Heart right ventricle (tissue), 16 donors: Measurements from ENCODE around the gene PSMA7. TPM values are rescaled to one million over a fixed set of nuclear protein-coding genes. Genes with fewer than 3 reads are reported as not detected.

ENCODE experiments used
- ATAC-seq, 8 donors: fragments of 200-7000 bp; cut with Tn5 transposase; one replicate each; pipeline ENCODE4 v1.9.1; 2020; ENCODE audit warnings: mild to moderate bottlenecking in 8 of 8, moderate library complexity in 8 of 8, moderate number of reproducible peaks in 1 of 8
- DNase-seq, 2 donors: peaks; one replicate each; pipeline ENCODE4 v3.0.0-alpha.2; 2020
- H3K27ac ChIP-seq, 10 donors: fragments of 200-600 bp; sonication (generic) in 2 of 10; one replicate each; pipeline versions ENCODE4 v1.5.0 to v1.8.0; 2020 to 2022; ENCODE audit warnings: mild to moderate bottlenecking in 3 of 10
- H3K27me3 ChIP-seq, 7 donors: fragments of 200-600 bp; one replicate each; pipeline ENCODE4 v1.8.0; 2021 to 2022; ENCODE audit warnings: mild to moderate bottlenecking in 2 of 7
- H3K36me3 ChIP-seq, 9 donors: fragments of 200-600 bp; sonication (generic) in 1 of 9; one replicate each; pipeline versions ENCODE4 v1.5.0 to v1.8.0; 2020 to 2022; ENCODE audit warnings: mild to moderate bottlenecking in 2 of 9
- H3K4me1 ChIP-seq, 9 donors: fragments of 200-600 bp; sonication (generic) in 1 of 9; one replicate each; pipeline versions ENCODE4 v1.5.0 to v1.8.0; 2020 to 2022; ENCODE audit warnings: mild to moderate bottlenecking in 4 of 9
- H3K4me3 ChIP-seq, 10 donors: fragments of 200-600 bp; sonication (generic) in 2 of 10; one replicate each; pipeline versions ENCODE4 v1.5.0 to v1.8.0; 2020 to 2022; ENCODE audit warnings: mild to moderate bottlenecking in 7 of 10, moderate library complexity in 2 of 10
- H3K9me3 ChIP-seq, 11 donors: fragments of 200-600 bp in 10 of 11; sonication (generic) in 2 of 11; one replicate each; pipeline versions ENCODE4 v1.5.0 to v1.8.0; 2013 to 2022; ENCODE audit warnings: mild to moderate bottlenecking in 2 of 11, control low read depth in 1 of 11, moderate library complexity in 1 of 11
- CTCF ChIP-seq, 9 donors: fragments of 200-600 bp; sonication (generic) in 2 of 9; IDR thresholded peaks; one replicate each; pipeline versions ENCODE4 v1.5.0 to v1.8.0; 2021 to 2022; ENCODE audit warnings: antibody characterized with exemption in 9 of 9, mild to moderate bottlenecking in 5 of 9, moderate library complexity in 1 of 9
- WGBS, 2 donors: extraction: QIAGEN DNeasy Blood & Tissue Kit; methylation state at CpG; one replicate each; pipeline ENCODE4 v1.1.7; 2013; ENCODE audit warnings: inconsistent platforms in 1 of 2; 5-methylcytosine and 5-hydroxymethylcytosine counted together
- intact Hi-C, 10 donors: fragments of 100-400 bp; cut with DNase I; formaldehyde crosslinking; loops; one replicate each; pipeline versions ENCODE4 v1.11.1 to v1.14.2; 2022
- polyA plus RNA-seq, 2 donors: library from polyadenylated mRNA; stranded (reverse); fragments of 200-250 nt; gene quantifications; one replicate each; pipeline ENCODE4 v1.2.3, GENCODE V29; 2013
- total RNA-seq, 10 donors: library from RNA; stranded (reverse); fragmentation: NEBNext Ultra II Directional in 3 of 10; extraction: Animal tissue kit (Norgen Biotek cat#: 25700) in 3 of 10; gene quantifications; one replicate each; pipeline versions ENCODE4 v1.2.1 to v1.2.4, GENCODE V29; 2021 to 2023
- donor health status: Arrhythmogenic right ventricular cardiomyopathy.
- donor health status: ischemic (EF 13 %, LVEDD 7.1; RV severe dilation, severe dysfunction).
- donor health status: healthy with polysubstance abuse.
- donor health status: DM: no; HTN: yes; CAD: no.
- donor health status: DM: no; HTN: no; CAD: no.
- donor health status: ischemic (EF 25% LVEDD 6.9; RV normal size, moderate dysfunction).
- donor health status: ischemic (EF 25% LVEDD 5.7; RV mildly dilated, moderate dysfunction).
- donor health status: healthy.
- donor health status: DM: yes; HTN: yes; CAD: no.
- donor health status: Ischemic cardiomyopathy.
- donor health status: ischemic (EF 35%, LVEDD 5.7; RV mildly dilated, moderate dysfunction).
- donor health status: nonischemic (EF 11% LVEDD 7.7; RV severe dilation, severe dysfunction).
- donor health status: DM: yes; HTN: yes; CAD: no.
- donor health status: PGD.
- donor health status: ischemic (EF 29% LVEDD 5.4; RV normal size, mild dysfunction).
- donor health status: nonischemic (EF 23%, LVEDD 6.1; RV moderate dilation, normal function).

PSMA7 gene
- total and polyA plus RNA-seq, 12 donors: 143 to 567 (median 200) TPM

GRCh38 chr20:62131560-62132320, 11.5 kb downstream of the PSMA7 start:
- no peak for TF ChIP-seq CTCF (IDR thresholded peaks at IDR 0.05)
- no peak for ATAC-seq
- 76 to 83% methylated on average over 25 of the region's 25 CpGs for WGBS, 2 donors
- Histone ChIP-seq H3K27ac (peak overlapping the region; percentile 14 to 87 (median 76)), H3K36me3 (peaks cover 6 to 100% (median 65%) of the 10 kb centered on the region in 9 donors), H3K4me1 (peaks cover 24 to 79% (median 53%) of the 10 kb centered on the region in 9 donors), H3K9me3 (no peaks in the 10 kb centered on the region), H3K4me3 (no peak overlapping the region), H3K27me3 (no peaks in the 10 kb centered on the region)
- intact Hi-C loops: loop anchor here in 1 of 10 donors (5.0 kb wide), 1 partner anchor 104 kb away; no protein-coding TSS in a partner anchor
- DNase-seq: no peak

- WGBS, 2 donors: 80 to 88% methylated on average over 20 of the region's 20 CpGs
- intact Hi-C loops: loop anchor here in 2 of 10 donors (5.0 kb wide), 2 partner anchors 103 to 108 kb away; no protein-coding TSS in a partner anchor
- peaks cover 23 to 77% (median 53%) of the 10 kb centered on the region in 9 donors for H3K4me1 ChIP-seq
- no peaks in the 10 kb centered on the region for H3K27me3 ChIP-seq
- no peak overlapping the region for H3K4me3 ChIP-seq
- no peak for TF ChIP-seq CTCF (IDR thresholded peaks at IDR 0.05)
- ATAC-seq (no peak), DNase-seq (no peak)
- H3K9me3 ChIP-seq: no peaks in the 10 kb centered on the region
- peak overlapping the region in 7 of 10 donors; percentile 8 to 46 (median 31) for H3K27ac ChIP-seq
- H3K36me3 ChIP-seq: peaks cover 0 to 100% (median 74%) of the 10 kb centered on the region in 9 donors
Measured at GRCh38 chr20:62129731-62130531, 13.3 kb downstream of the PSMA7 start.

- H3K4me1 ChIP-seq: peaks cover 15 to 74% (median 48%) of the 10 kb centered on the region in 9 donors
- no peaks in the 10 kb centered on the region for H3K9me3 ChIP-seq
- no peak for TF ChIP-seq CTCF (IDR thresholded peaks at IDR 0.05)
- 54 to 71% methylated on average over 6 of the region's 6 CpGs for WGBS, 2 donors
- no peak overlapping the region for H3K4me3 ChIP-seq
- peak overlapping the region in 4 of 10 donors; percentile 21 to 47 (median 31) for H3K27ac ChIP-seq
- peak in 4 of 8 donors; percentile 11 to 59 (median 37) for ATAC-seq
- H3K27me3 ChIP-seq: no peaks in the 10 kb centered on the region
- intact Hi-C loops: loop anchor here in 1 of 10 donors (5.0 kb wide), 1 partner anchor 106 kb away; no protein-coding TSS in a partner anchor
- no peak for DNase-seq
- peaks cover 0 to 92% (median 70%) of the 10 kb centered on the region in 9 donors for H3K36me3 ChIP-seq
Measured at GRCh38 chr20:62128502-62128901, 14.7 kb downstream of the PSMA7 start.

GRCh38 chr20:62127799-62128198, 15.4 kb downstream of the PSMA7 start:
- Histone ChIP-seq H3K4me3 (no peak overlapping the region), H3K36me3 (peaks cover 0 to 88% (median 67%) of the 10 kb centered on the region in 9 donors), H3K9me3 (no peaks in the 10 kb centered on the region), H3K27ac (peak overlapping the region in 3 of 10 donors; percentile 21 to 47 (median 32)), H3K27me3 (no peaks in the 10 kb centered on the region), H3K4me1 (peaks cover 13 to 71% (median 44%) of the 10 kb centered on the region in 9 donors)
- TF ChIP-seq CTCF (IDR thresholded peaks at IDR 0.05): no peak
- ATAC-seq: no peak
- DNase-seq: no peak
- intact Hi-C loops: loop anchor here in 1 of 10 donors (5.0 kb wide), 1 partner anchor 105 kb away; no protein-coding TSS in a partner anchor
- WGBS, 2 donors: 86 to 90% methylated on average over 6 of the region's 6 CpGs
